ENCODE results near the gene UTP3. TPM values are rescaled to one million over a fixed set of nuclear protein-coding genes. Genes with fewer than 3 reads are reported as not detected.

Gene UTP3
- total and polyA plus RNA-seq, 2 experiments from 2014 or later, result 13.9 to 16.2 TPM

GRCh38 chr4:70712604-70713452 is 24.5 kb downstream of the UTP3 start:
- Histone ChIP-seq H3K27ac (no peak overlapping the region), H3K79me2 (peaks cover 97% of the 10 kb centered on the region), H3K9me2 (replicated peaks; ENCODE audit: insufficient read depth) (no peaks in the 10 kb centered on the region), H2AFZ (no peak overlapping the region), H3K9me3 (ENCODE audit: low read depth) (no peaks in the 10 kb centered on the region), H3K4me3 (no peak overlapping the region), H3K4me1 (ENCODE audit: insufficient read depth) (no peaks in the 10 kb centered on the region), H4K20me1 (ENCODE audit: insufficient read depth, poor library complexity, severe bottlenecking) (no peaks in the 10 kb centered on the region), H3K4me2 (no peak overlapping the region), H3K36me3 (replicated peaks; ENCODE audit: insufficient read depth, low read depth) (no peaks in the 10 kb centered on the region), H3K27me3 (no peaks in the 10 kb centered on the region)
- no peak for DNase-seq (ENCODE audit: low spot score)
- WGBS (ENCODE audit: low lambda C conversion rate, missing lambda C conversion rate), result 90% methylated on average over 7 of the region's 7 CpGs
- TF ChIP-seq, protein P1, sequence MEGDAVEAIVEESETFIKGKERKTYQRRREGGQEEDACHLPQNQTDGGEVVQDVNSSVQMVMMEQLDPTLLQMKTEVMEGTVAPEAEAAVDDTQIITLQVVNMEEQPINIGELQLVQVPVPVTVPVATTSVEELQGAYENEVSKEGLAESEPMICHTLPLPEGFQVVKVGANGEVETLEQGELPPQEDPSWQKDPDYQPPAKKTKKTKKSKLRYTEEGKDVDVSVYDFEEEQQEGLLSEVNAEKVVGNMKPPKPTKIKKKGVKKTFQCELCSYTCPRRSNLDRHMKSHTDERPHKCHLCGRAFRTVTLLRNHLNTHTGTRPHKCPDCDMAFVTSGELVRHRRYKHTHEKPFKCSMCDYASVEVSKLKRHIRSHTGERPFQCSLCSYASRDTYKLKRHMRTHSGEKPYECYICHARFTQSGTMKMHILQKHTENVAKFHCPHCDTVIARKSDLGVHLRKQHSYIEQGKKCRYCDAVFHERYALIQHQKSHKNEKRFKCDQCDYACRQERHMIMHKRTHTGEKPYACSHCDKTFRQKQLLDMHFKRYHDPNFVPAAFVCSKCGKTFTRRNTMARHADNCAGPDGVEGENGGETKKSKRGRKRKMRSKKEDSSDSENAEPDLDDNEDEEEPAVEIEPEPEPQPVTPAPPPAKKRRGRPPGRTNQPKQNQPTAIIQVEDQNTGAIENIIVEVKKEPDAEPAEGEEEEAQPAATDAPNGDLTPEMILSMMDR (IDR thresholded peaks at IDR 0.05; ENCODE audit: poor library complexity), result no peak
- TF ChIP-seq EZH2 (IDR thresholded peaks at IDR 0.05; ENCODE audit: borderline replicate concordance) (no peak), EZH2phosphoT487 (IDR thresholded peaks at IDR 0.05; ENCODE audit: low read depth, severe bottlenecking, unreplicated experiment) (no peak)

DNA sequence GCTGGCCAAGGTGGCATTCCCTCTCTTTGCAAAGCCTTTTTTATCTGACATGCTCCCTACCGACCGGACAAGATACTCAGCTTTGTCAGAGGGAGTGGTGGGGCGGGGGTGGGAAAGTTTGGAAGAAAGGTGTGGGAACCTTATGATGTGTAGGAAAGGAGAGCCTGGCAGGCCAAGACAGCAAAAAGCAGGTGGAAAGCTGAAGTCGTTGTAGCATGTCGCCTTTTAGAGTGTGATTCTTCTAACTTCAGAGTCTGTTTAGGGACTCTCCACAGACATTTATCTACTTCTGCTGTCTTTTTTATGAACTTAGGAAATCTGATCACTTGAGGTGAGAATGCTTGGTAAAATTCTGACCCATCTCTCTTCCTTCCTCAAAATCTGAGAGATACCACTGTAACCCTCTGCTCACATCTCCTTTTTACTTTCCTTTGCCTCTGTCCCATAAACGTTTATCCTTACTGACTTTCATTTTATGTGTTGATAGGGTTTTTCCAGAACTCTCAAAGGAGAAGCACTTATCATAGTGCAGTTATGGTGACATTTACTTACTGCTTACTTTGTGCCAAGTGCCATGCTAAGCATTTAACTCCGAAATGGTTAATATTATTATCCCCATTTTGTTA is 25.2 kb downstream of the UTP3 start:
- WGBS (ENCODE audit: low lambda C conversion rate, missing lambda C conversion rate), result 72% methylated on average over 7 of the region's 7 CpGs
- H3K36me3 ChIP-seq (replicated peaks; ENCODE audit: insufficient read depth, low read depth), result no peaks in the 10 kb centered on the region
- no peak for DNase-seq (ENCODE audit: low spot score)
- H3K4me3 ChIP-seq, result no peak overlapping the region
- no peak for TF ChIP-seq EZH2 (IDR thresholded peaks at IDR 0.05; ENCODE audit: borderline replicate concordance)
- TF ChIP-seq, protein P1 (IDR thresholded peaks at IDR 0.05; ENCODE audit: poor library complexity), result no peak
- TF ChIP-seq EZH2phosphoT487 (IDR thresholded peaks at IDR 0.05; ENCODE audit: low read depth, severe bottlenecking, unreplicated experiment), result no peak
- no peaks in the 10 kb centered on the region for H4K20me1 ChIP-seq (ENCODE audit: insufficient read depth, poor library complexity, severe bottlenecking)
- peak overlapping the region; percentile 28 for H3K27ac ChIP-seq
- H3K4me2 ChIP-seq, result no peak overlapping the region
- H2AFZ ChIP-seq, result no peak overlapping the region
- H3K27me3 ChIP-seq, result no peaks in the 10 kb centered on the region
- no peaks in the 10 kb centered on the region for H3K9me2 ChIP-seq (replicated peaks; ENCODE audit: insufficient read depth)
- H3K4me1 ChIP-seq (ENCODE audit: insufficient read depth), result no peaks in the 10 kb centered on the region
- H3K9me3 ChIP-seq (ENCODE audit: low read depth), result no peaks in the 10 kb centered on the region
- H3K79me2 ChIP-seq, result peaks cover 96% of the 10 kb centered on the region

DNA sequence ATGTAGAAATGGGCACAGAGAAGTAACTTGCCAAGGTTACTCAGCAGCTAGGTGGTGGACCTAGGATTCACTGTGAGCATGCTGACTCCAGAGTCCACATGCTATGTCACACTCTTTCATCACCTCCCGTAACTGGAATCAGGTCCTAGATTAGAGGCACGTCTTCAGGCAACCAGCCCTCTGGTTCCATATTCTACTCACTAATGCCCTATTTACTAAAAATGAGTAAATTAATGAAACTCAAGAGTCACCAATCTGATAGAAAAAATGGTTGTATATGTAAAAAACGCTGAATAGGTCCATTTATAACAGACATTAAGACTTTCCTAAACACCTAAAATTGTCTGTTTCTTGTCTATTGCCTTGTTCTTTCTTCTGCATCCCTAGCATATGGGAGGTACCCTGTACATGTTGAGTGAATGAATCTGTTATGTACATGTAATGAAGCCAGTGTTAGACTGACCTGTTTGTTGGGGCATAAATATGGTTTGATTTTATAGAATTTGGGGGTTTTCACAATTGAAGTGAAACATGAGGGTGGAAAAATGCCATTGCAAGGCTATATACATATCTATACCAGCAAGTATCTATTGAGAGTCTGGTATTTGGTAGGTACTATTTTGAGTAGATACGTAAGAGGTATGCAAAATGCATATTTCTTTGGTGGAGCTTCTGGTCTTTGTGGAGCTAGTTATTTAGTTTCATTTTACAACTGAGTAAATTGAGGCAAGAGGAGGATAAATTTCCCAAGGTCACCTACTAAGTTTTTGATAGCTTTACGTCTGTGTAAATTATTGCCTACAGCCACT is 26.0 kb downstream of the UTP3 start:
- Histone ChIP-seq H4K20me1 (ENCODE audit: insufficient read depth, poor library complexity, severe bottlenecking) (no peaks in the 10 kb centered on the region), H3K36me3 (replicated peaks; ENCODE audit: insufficient read depth, low read depth) (no peaks in the 10 kb centered on the region), H3K27ac (no peak overlapping the region), H3K4me2 (peak overlapping the region; percentile 41), H3K9me2 (replicated peaks; ENCODE audit: insufficient read depth) (no peaks in the 10 kb centered on the region), H2AFZ (no peak overlapping the region), H3K9me3 (ENCODE audit: low read depth) (no peaks in the 10 kb centered on the region), H3K27me3 (no peaks in the 10 kb centered on the region), H3K4me3 (no peak overlapping the region), H3K79me2 (peaks cover 96% of the 10 kb centered on the region), H3K4me1 (ENCODE audit: insufficient read depth) (no peaks in the 10 kb centered on the region)
- DNase-seq (ENCODE audit: low spot score), result peak; percentile 49
- no peak for TF ChIP-seq EZH2phosphoT487 (IDR thresholded peaks at IDR 0.05; ENCODE audit: low read depth, severe bottlenecking, unreplicated experiment)
- TF ChIP-seq, protein P1 (IDR thresholded peaks at IDR 0.05; ENCODE audit: poor library complexity), result no peak
- no peak for TF ChIP-seq EZH2 (IDR thresholded peaks at IDR 0.05; ENCODE audit: borderline replicate concordance)
- WGBS (ENCODE audit: low lambda C conversion rate, missing lambda C conversion rate), result 73% methylated on average over 5 of the region's 5 CpGs

All from hepatocyte (in vitro differentiated cells).